ENCODE results near the gene GPC1.

Gene GPC1

DNA sequence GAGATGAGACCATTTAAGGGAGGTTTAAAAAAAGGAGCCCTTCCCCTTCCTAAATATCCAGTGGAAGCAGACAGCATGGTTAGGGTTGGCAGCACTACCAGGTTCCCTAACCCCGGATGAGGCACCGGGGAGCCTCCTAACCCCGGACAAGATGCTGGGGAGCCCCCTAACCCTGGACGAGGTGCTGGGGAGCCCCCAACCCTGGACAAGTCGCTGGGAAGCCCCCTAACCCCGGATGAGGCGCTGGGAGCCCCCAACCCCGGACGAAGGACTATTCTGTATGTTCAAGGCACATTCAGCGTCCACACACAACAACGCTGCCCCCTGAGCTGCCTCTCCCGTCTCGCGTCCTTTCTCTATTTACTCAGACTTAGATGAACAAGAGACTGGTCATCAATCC is 70.4 kb downstream of the GPC1 start:
- TF ChIP-seq, protein P1, sequence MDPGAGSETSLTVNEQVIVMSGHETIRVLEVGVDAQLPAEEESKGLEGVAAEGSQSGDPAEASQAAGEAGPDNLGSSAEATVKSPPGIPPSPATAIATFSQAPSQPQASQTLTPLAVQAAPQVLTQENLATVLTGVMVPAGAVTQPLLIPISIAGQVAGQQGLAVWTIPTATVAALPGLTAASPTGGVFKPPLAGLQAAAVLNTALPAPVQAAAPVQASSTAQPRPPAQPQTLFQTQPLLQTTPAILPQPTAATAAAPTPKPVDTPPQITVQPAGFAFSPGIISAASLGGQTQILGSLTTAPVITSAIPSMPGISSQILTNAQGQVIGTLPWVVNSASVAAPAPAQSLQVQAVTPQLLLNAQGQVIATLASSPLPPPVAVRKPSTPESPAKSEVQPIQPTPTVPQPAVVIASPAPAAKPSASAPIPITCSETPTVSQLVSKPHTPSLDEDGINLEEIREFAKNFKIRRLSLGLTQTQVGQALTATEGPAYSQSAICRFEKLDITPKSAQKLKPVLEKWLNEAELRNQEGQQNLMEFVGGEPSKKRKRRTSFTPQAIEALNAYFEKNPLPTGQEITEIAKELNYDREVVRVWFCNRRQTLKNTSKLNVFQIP (CRISPR knock-in tag; IDR thresholded peaks at IDR 0.05; ENCODE audit: borderline replicate concordance, low read depth) = no peak
- TF ChIP-seq ZNF8 (CRISPR knock-in tag; IDR thresholded peaks at IDR 0.05) (no peak), ZNF565 (CRISPR knock-in tag; conservative IDR thresholded peaks at IDR 0.05; ENCODE audit: low read depth) (no peak), ZFP3 (CRISPR knock-in tag; IDR thresholded peaks at IDR 0.05) (no peak), GLIS3 (CRISPR knock-in tag; IDR thresholded peaks at IDR 0.05) (no peak), ISL1 (CRISPR knock-in tag; IDR thresholded peaks at IDR 0.05) (no peak), ZFP30 (CRISPR knock-in tag; IDR thresholded peaks at IDR 0.05) (no peak), SNAI2 (CRISPR knock-in tag; IDR thresholded peaks at IDR 0.05) (no peak), CSDC2 (CRISPR knock-in tag; IDR thresholded peaks at IDR 0.05) (no peak), ESRRG (CRISPR knock-in tag; IDR thresholded peaks at IDR 0.05) (no peak), TOX (CRISPR knock-in tag; IDR thresholded peaks at IDR 0.05; ENCODE audit: borderline replicate concordance) (no peak), ZC3H10 (CRISPR knock-in tag; IDR thresholded peaks at IDR 0.05) (no peak), ARNTL (CRISPR knock-in tag; IDR thresholded peaks at IDR 0.05; ENCODE audit: borderline replicate concordance, low read depth) (no peak), TCF4 (CRISPR knock-in tag; IDR thresholded peaks at IDR 0.05; ENCODE audit: borderline replicate concordance) (no peak)
- TF ChIP-seq, protein P2, sequence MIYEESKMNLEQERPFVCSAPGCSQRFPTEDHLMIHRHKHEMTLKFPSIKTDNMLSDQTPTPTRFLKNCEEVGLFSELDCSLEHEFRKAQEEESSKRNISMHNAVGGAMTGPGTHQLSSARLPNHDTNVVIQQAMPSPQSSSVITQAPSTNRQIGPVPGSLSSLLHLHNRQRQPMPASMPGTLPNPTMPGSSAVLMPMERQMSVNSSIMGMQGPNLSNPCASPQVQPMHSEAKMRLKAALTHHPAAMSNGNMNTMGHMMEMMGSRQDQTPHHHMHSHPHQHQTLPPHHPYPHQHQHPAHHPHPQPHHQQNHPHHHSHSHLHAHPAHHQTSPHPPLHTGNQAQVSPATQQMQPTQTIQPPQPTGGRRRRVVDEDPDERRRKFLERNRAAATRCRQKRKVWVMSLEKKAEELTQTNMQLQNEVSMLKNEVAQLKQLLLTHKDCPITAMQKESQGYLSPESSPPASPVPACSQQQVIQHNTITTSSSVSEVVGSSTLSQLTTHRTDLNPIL (CRISPR knock-in tag; IDR thresholded peaks at IDR 0.05; ENCODE audit: low read depth) = no peak
- TF ChIP-seq, protein P3, sequence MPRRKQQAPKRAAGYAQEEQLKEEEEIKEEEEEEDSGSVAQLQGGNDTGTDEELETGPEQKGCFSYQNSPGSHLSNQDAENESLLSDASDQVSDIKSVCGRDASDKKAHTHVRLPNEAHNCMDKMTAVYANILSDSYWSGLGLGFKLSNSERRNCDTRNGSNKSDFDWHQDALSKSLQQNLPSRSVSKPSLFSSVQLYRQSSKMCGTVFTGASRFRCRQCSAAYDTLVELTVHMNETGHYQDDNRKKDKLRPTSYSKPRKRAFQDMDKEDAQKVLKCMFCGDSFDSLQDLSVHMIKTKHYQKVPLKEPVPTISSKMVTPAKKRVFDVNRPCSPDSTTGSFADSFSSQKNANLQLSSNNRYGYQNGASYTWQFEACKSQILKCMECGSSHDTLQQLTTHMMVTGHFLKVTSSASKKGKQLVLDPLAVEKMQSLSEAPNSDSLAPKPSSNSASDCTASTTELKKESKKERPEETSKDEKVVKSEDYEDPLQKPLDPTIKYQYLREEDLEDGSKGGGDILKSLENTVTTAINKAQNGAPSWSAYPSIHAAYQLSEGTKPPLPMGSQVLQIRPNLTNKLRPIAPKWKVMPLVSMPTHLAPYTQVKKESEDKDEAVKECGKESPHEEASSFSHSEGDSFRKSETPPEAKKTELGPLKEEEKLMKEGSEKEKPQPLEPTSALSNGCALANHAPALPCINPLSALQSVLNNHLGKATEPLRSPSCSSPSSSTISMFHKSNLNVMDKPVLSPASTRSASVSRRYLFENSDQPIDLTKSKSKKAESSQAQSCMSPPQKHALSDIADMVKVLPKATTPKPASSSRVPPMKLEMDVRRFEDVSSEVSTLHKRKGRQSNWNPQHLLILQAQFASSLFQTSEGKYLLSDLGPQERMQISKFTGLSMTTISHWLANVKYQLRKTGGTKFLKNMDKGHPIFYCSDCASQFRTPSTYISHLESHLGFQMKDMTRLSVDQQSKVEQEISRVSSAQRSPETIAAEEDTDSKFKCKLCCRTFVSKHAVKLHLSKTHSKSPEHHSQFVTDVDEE (CRISPR knock-in tag; IDR thresholded peaks at IDR 0.05) = no peak
- TF ChIP-seq, protein P4, sequence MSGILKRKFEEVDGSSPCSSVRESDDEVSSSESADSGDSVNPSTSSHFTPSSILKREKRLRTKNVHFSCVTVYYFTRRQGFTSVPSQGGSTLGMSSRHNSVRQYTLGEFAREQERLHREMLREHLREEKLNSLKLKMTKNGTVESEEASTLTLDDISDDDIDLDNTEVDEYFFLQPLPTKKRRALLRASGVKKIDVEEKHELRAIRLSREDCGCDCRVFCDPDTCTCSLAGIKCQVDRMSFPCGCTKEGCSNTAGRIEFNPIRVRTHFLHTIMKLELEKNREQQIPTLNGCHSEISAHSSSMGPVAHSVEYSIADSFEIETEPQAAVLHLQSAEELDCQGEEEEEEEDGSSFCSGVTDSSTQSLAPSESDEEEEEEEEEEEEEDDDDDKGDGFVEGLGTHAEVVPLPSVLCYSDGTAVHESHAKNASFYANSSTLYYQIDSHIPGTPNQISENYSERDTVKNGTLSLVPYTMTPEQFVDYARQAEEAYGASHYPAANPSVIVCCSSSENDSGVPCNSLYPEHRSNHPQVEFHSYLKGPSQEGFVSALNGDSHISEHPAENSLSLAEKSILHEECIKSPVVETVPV (CRISPR knock-in tag; IDR thresholded peaks at IDR 0.05) = no peak
- no peak for ATAC-seq

DNA sequence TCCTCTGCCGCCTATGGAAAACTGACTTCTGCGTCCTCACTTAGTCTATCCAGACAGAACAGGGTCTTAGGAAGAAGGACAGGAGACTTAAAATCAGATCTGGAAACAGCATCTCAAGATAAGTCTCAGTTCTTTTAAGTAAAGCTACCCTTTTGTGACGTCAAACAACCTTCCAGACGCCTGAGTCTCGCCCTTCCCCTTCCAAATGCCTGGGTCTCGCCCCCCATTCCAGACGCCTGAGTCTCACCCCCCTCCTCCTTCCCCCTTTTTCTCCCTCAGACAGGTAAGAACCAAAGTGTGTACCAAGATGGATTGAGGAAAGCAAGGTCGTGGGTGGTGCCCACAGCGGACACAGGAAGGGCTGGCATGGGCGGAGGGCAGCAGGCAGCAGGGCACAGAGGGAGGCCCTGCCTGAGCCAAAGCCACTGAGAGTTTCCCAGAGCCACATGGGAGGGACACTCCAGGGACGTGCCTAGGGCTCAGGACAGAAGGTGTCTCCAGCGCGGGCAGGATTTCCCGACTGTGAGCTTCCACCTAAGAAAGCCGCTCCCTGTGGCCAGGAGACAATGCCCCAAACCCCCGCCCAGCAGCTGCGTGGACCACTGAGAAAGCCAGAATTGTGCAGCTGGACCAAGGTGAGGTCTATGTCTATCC is 71.1 kb downstream of the GPC1 start:
- TF ChIP-seq OSR1 (CRISPR knock-in tag; IDR thresholded peaks at IDR 0.05) = no peak
- TF ChIP-seq, protein P5, sequence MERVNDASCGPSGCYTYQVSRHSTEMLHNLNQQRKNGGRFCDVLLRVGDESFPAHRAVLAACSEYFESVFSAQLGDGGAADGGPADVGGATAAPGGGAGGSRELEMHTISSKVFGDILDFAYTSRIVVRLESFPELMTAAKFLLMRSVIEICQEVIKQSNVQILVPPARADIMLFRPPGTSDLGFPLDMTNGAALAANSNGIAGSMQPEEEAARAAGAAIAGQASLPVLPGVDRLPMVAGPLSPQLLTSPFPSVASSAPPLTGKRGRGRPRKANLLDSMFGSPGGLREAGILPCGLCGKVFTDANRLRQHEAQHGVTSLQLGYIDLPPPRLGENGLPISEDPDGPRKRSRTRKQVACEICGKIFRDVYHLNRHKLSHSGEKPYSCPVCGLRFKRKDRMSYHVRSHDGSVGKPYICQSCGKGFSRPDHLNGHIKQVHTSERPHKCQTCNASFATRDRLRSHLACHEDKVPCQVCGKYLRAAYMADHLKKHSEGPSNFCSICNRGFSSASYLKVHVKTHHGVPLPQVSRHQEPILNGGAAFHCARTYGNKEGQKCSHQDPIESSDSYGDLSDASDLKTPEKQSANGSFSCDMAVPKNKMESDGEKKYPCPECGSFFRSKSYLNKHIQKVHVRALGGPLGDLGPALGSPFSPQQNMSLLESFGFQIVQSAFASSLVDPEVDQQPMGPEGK (CRISPR knock-in tag; IDR thresholded peaks at IDR 0.05; ENCODE audit: borderline replicate concordance) = no peak
- TF ChIP-seq, protein P2 (CRISPR knock-in tag; IDR thresholded peaks at IDR 0.05; ENCODE audit: low read depth) = no peak
- TF ChIP-seq, protein P3 (CRISPR knock-in tag; IDR thresholded peaks at IDR 0.05) = no peak
- no peak for TF ChIP-seq CSDC2 (CRISPR knock-in tag; IDR thresholded peaks at IDR 0.05)
- TF ChIP-seq PPARA (CRISPR knock-in tag; IDR thresholded peaks at IDR 0.05; ENCODE audit: borderline replicate concordance) = no peak
- TF ChIP-seq ZNF70 (CRISPR knock-in tag; IDR thresholded peaks at IDR 0.05) = no peak
- TF ChIP-seq ZNF8 (CRISPR knock-in tag; IDR thresholded peaks at IDR 0.05) = no peak
- TF ChIP-seq ESRRG (CRISPR knock-in tag; IDR thresholded peaks at IDR 0.05) = no peak
- no peak for TF ChIP-seq GLIS3 (CRISPR knock-in tag; IDR thresholded peaks at IDR 0.05)
- TF ChIP-seq RARB (CRISPR knock-in tag; IDR thresholded peaks at IDR 0.05) = no peak
- no peak for TF ChIP-seq SNAI2 (CRISPR knock-in tag; IDR thresholded peaks at IDR 0.05)
- no peak for TF ChIP-seq ISL1 (CRISPR knock-in tag; IDR thresholded peaks at IDR 0.05)
- TF ChIP-seq ZNF565 (CRISPR knock-in tag; conservative IDR thresholded peaks at IDR 0.05; ENCODE audit: low read depth) = no peak
- TF ChIP-seq ZFP30 (CRISPR knock-in tag; IDR thresholded peaks at IDR 0.05) = no peak
- no peak for TF ChIP-seq TOX (CRISPR knock-in tag; IDR thresholded peaks at IDR 0.05; ENCODE audit: borderline replicate concordance)
- TF ChIP-seq ZC3H10 (CRISPR knock-in tag; IDR thresholded peaks at IDR 0.05) = no peak
- TF ChIP-seq, protein P1 (CRISPR knock-in tag; IDR thresholded peaks at IDR 0.05; ENCODE audit: borderline replicate concordance, low read depth) = no peak
- TF ChIP-seq BACH2 (CRISPR knock-in tag; IDR thresholded peaks at IDR 0.05; ENCODE audit: borderline replicate concordance) = no peak
- TF ChIP-seq TCF4 (CRISPR knock-in tag; IDR thresholded peaks at IDR 0.05; ENCODE audit: borderline replicate concordance) = no peak
- ATAC-seq = no peak
